Tibial nerve (tissue), 4 donors: ENCODE results near the gene GRID1. TPM values are rescaled to one million over a fixed set of nuclear protein-coding genes. Genes with fewer than 3 reads are reported as not detected.
A peak's percentile ranks its signal among the peaks of the same experiment; 100 is the strongest.
"Not testable (repeated sequence)": the region's sequence is repeated elsewhere in the genome, so short reads cannot be mapped to it uniquely, and the experiment has no call there.

Source experiments
- DNase-seq, 2 donors: peaks; one replicate each; pipeline ENCODE4 v3.0.0-alpha.2; 2019; ENCODE audit warnings: low spot score in 2 of 2
- H3K27ac ChIP-seq, 4 donors: fragments of 200-600 bp; sonication (generic) in 3 of 4; one replicate each; pipeline ENCODE4 v1.5.1; 2017 to 2019; ENCODE audit warnings: mild to moderate bottlenecking in 1 of 4
- H3K27me3 ChIP-seq, 2 donors: fragments of 200-600 bp; sonication (generic) in 1 of 2; one replicate each; pipeline versions ENCODE4 v1.5.1 to v1.6.0; 2017 to 2019
- H3K36me3 ChIP-seq, 3 donors: fragments of 200-600 bp; sonication (generic); one replicate each; pipeline ENCODE4 v1.5.1; 2018 to 2019
- H3K4me1 ChIP-seq, 4 donors: fragments of 200-600 bp; sonication (generic) in 3 of 4; one replicate each; pipeline ENCODE4 v1.5.1; 2017 to 2019
- H3K4me3 ChIP-seq, 4 donors: fragments of 200-600 bp; sonication (generic) in 3 of 4; one replicate each; pipeline ENCODE4 v1.5.1; 2017 to 2019; ENCODE audit warnings: mild to moderate bottlenecking in 1 of 4, moderate library complexity in 1 of 4
- H3K9me3 ChIP-seq, 4 donors: fragments of 200-600 bp; sonication (generic) in 3 of 4; one replicate each; pipeline ENCODE4 v1.5.1; 2017 to 2019
- EP300 ChIP-seq, 2 donors: sonication (generic); formaldehyde crosslinking; IDR thresholded peaks; one replicate each; pipeline ENCODE4 v1.6.1; 2017; ENCODE audit warnings: antibody characterized with exemption in 2 of 2, mild to moderate bottlenecking in 1 of 2
- POLR2A ChIP-seq, 2 donors: fragments of 450-650 bp; IDR thresholded peaks; one replicate each; pipeline ENCODE4 v1.6.1; 2017; ENCODE audit warnings: antibody characterized with exemption in 2 of 2, mild to moderate bottlenecking in 2 of 2, moderate library complexity in 2 of 2
- WGBS, 2 donors: methylation state at CpG; one replicate each; pipeline ENCODE4 v1.1.5; 2018; 5-methylcytosine and 5-hydroxymethylcytosine counted together
- total RNA-seq, 4 donors: library from RNA; depleted of rRNA; stranded (reverse); fragments of >200 nt; gene quantifications; one replicate each; pipeline ENCODE4 v1.1.0, GENCODE V29; 2016
- TF ChIP-seq, protein P1 (sequence below), 5 experiments: fragments of 200-600 bp in 3 of 5; fragments of 450-650 bp in 2 of 5; sonication (generic) in 3 of 5; IDR thresholded peaks; one replicate each; pipeline ENCODE4 v1.5.1; 2016 to 2019; ENCODE audit warnings: antibody characterized with exemption in 5 of 5, mild to moderate bottlenecking in 3 of 5, moderate library complexity in 2 of 5

The GRID1 gene
- total RNA-seq, 4 donors from 2014 or later = 7.7 to 16.3 (median 10.5) TPM

DNA sequence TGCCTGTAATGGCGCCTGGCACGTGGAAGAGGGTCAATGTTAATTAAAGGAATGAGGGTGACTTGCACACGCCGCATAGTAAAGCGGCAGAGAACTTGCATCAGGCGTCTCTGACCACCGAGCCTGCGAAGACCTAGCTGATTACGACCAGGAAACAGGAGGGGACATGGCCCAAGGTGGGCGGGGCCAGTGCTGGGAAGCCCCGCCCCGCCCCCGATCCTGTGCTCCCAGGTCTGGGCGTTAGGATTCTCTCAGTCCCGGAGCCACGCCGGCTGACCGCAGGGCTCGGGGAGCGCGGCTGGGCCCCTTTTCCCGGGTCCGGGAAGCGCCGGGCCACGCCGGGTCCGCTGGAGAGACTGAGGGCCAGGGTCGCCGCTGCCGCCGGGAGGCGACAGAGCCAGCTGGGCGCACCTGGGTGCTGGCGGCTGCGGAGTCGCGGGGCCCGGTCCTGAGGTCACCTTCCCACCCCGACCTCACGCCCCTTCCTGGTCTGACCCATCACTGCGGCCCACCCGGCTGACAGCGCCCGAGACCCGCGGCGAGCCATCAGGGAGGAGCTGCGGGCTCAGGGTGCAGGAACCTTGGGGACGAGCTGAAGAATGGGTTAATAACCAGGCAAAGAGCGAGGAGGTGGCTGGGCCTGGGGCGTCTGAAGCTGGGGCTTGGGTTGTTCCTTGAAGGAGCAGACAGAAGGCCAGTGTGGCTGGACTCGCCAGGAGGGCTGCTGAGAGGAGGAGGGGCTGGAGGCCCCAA is 23.0 kb upstream of the GRID1 start:
- no peaks in the 10 kb centered on the region for H3K9me3 ChIP-seq
- H3K36me3 ChIP-seq = no peaks in the 10 kb centered on the region
- no peak for DNase-seq
- H3K4me1 ChIP-seq = peaks cover 0 to 10% (median 0%) of the 10 kb centered on the region in 4 donors
- H3K27me3 ChIP-seq = peaks cover 3 to 38% of the 10 kb centered on the region in 2 donors
- H3K27ac ChIP-seq = no peak overlapping the region
- TF ChIP-seq EP300 (IDR thresholded peaks at IDR 0.05) (no peak), POLR2A (IDR thresholded peaks at IDR 0.05) (no peak)
- TF ChIP-seq, protein P1, sequence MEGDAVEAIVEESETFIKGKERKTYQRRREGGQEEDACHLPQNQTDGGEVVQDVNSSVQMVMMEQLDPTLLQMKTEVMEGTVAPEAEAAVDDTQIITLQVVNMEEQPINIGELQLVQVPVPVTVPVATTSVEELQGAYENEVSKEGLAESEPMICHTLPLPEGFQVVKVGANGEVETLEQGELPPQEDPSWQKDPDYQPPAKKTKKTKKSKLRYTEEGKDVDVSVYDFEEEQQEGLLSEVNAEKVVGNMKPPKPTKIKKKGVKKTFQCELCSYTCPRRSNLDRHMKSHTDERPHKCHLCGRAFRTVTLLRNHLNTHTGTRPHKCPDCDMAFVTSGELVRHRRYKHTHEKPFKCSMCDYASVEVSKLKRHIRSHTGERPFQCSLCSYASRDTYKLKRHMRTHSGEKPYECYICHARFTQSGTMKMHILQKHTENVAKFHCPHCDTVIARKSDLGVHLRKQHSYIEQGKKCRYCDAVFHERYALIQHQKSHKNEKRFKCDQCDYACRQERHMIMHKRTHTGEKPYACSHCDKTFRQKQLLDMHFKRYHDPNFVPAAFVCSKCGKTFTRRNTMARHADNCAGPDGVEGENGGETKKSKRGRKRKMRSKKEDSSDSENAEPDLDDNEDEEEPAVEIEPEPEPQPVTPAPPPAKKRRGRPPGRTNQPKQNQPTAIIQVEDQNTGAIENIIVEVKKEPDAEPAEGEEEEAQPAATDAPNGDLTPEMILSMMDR (IDR thresholded peaks at IDR 0.05) = no peak
- H3K4me3 ChIP-seq = peak overlapping the region in 2 of 4 donors; percentile 27 to 35
- 13 to 31% methylated on average over 25 to 52 of the region's 53 CpGs for WGBS, 2 donors

DNA sequence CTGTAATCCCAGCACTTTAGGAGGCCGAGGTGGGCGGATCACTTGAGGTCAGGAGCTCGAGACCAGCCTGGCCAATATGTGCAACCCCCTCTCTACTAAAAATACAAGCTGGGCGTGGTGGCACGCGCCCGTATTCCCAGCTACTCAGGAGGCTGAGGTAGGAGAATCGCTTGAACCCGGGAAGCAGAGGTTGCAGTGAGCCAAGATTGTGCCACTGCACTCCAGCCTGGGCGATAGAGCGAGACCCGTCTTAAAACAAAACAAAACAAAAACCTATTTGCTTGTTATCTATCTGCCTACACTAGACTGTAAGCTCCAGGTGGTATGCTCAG is 22.5 kb upstream of the GRID1 start:
- not testable (repeated sequence) for H3K36me3 ChIP-seq, H3K27ac ChIP-seq, H3K9me3 ChIP-seq, DNase-seq, H3K4me1 ChIP-seq
- 47 to 51% methylated on average over 12 of the region's 12 CpGs for WGBS, 2 donors
- peaks cover 3 to 38% of the 10 kb centered on the region in 2 donors for H3K27me3 ChIP-seq
- H3K4me3 ChIP-seq = peak overlapping the region in 2 of 4 donors; percentile 27 to 35

DNA sequence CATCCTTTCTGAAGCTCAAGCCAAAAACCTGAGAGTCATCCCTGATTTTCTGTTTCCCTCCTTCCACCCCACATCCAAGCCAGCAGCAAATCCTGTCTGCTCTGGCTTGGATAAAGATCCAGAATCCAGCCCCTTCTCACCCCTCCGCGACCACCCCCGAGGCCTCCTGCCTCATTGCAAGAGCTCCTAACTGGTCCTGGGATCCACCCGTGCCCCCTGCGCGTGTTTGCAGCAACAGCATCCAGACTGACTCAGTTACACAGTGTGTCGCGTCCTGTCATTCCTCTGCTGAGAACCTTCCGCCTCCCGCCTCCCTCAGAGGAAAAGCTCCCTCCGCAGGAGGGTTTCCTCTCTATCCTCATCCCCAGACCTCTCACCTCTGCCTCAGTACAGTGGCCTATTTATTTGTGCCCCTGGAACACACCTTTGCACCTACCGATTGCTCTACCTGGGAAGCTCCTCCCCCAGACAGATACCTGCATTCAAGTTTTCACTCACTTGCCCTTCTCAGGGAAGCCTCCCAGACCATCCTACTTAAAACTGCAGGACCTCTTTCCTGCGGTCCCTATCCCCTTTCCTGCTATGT is 21.6 kb upstream of the GRID1 start:
- Histone ChIP-seq H3K36me3 (no peaks in the 10 kb centered on the region), H3K27ac (no peak overlapping the region), H3K4me1 (peaks cover 0 to 10% (median 0%) of the 10 kb centered on the region in 4 donors), H3K9me3 (no peaks in the 10 kb centered on the region), H3K4me3 (no peak overlapping the region), H3K27me3 (peaks cover 3 to 38% of the 10 kb centered on the region in 2 donors)
- DNase-seq = no peak
- WGBS, 2 donors = 49 to 58% methylated on average over 13 of the region's 13 CpGs
- no peak for TF ChIP-seq POLR2A (IDR thresholded peaks at IDR 0.05)
- no peak for TF ChIP-seq EP300 (IDR thresholded peaks at IDR 0.05)
- TF ChIP-seq, protein P1 (IDR thresholded peaks at IDR 0.05) = no peak

DNA sequence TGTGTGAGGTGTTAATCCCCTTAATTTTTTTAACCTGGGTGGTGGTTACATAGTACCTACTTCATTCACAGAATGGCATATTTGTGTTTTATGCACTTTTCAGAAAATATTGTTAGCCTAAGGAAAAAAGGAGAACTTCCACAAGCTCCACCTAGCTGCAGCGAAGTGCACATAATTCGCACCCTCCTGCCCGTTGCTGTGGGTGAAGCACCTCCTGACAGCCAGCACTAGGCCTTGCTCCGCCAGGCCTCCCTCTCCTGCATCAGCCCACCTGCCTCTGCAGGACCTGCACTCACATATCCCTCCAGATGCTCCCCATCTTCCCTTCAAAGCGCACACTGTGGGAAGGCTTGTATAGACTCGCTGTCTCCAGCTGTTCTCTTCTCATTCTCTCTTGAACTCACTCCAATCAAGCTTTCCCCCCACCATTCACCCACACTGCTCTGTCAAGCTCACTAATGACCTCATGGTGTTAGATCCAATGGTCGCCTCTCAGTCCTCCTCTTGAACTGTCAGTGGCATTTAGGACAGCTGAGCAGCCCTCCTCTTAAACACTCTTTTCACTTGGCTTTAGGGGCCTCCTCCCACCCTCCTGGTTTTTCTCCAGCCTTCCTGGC is 20.7 kb upstream of the GRID1 start:
- no peaks in the 10 kb centered on the region for H3K9me3 ChIP-seq
- H3K4me1 ChIP-seq = peaks cover 0 to 10% (median 0%) of the 10 kb centered on the region in 4 donors
- no peak for DNase-seq
- WGBS, 2 donors = 59 to 60% methylated on average over 7 of the region's 7 CpGs
- peaks cover 3 to 42% of the 10 kb centered on the region in 2 donors for H3K27me3 ChIP-seq
- H3K27ac ChIP-seq = no peak overlapping the region
- TF ChIP-seq EP300 (IDR thresholded peaks at IDR 0.05) = no peak
- TF ChIP-seq, protein P1 (IDR thresholded peaks at IDR 0.05) = no peak
- TF ChIP-seq POLR2A (IDR thresholded peaks at IDR 0.05) = no peak
- no peak overlapping the region for H3K4me3 ChIP-seq
- no peaks in the 10 kb centered on the region for H3K36me3 ChIP-seq

DNA sequence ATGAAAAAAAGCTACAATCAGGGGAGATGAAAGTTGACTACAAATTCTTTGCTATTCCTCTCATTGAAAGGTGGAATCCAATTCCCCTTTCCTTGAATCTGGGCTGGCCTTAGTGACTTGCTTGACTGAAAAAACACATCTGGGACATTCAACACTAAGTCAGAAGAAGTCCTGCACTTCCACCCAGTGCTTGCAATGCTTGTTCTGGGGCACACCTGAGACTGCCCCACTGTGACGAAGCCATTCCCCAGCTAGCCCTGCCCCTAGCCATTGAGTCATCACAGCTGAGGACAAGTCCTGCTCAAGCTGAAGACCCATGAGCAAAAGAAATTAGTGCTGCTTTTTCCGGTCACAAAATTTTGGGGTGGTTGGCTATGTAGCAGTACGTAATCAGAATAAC is 19.2 kb upstream of the GRID1 start:
- peaks cover 0 to 10% (median 0%) of the 10 kb centered on the region in 4 donors for H3K4me1 ChIP-seq
- no peaks in the 10 kb centered on the region for H3K36me3 ChIP-seq
- peaks cover 3 to 39% of the 10 kb centered on the region in 2 donors for H3K27me3 ChIP-seq
- no peak overlapping the region for H3K27ac ChIP-seq
- no peak overlapping the region for H3K4me3 ChIP-seq
- 80 to 87% methylated on average over 3 of the region's 3 CpGs for WGBS, 2 donors
- DNase-seq = no peak
- no peaks in the 10 kb centered on the region for H3K9me3 ChIP-seq
- no peak for TF ChIP-seq EP300 (IDR thresholded peaks at IDR 0.05)
- TF ChIP-seq POLR2A (IDR thresholded peaks at IDR 0.05) = no peak
- TF ChIP-seq, protein P1 (IDR thresholded peaks at IDR 0.05) = no peak
